ENCODE data around the gene BAIAP2L2.

The BAIAP2L2 gene

GRCh38 chr22:38104084-38104483 lies 6.4 kb downstream of the BAIAP2L2 start:
- H3K4me3 ChIP-seq (ENCODE audit: low read depth, low read length) = no peak overlapping the region
- TF ChIP-seq CTCF (IDR thresholded peaks at IDR 0.05; ENCODE audit: low read depth, low read length) = no peak

GRCh38 chr22:38103641-38104040 lies 6.8 kb downstream of the BAIAP2L2 start:
- H3K4me3 ChIP-seq (ENCODE audit: low read depth, low read length) = no peak overlapping the region
- TF ChIP-seq CTCF (IDR thresholded peaks at IDR 0.05; ENCODE audit: low read depth, low read length) = no peak

- no peak for TF ChIP-seq CTCF (IDR thresholded peaks at IDR 0.05; ENCODE audit: low read depth, low read length)
Observed at GRCh38 chr22:38098410-38099249, 11.9 kb downstream of the BAIAP2L2 start.

GRCh38 chr22:38097557-38098409 lies 12.7 kb downstream of the BAIAP2L2 start:
- peak; percentile 47 for TF ChIP-seq CTCF (IDR thresholded peaks at IDR 0.05; ENCODE audit: low read depth, low read length)

More at GRCh38 chr22:38098410-38099249, 11.9 kb downstream of the BAIAP2L2 start:
- no peak overlapping the region for H3K4me3 ChIP-seq (ENCODE audit: low read depth, low read length)

GRCh38 chr22:38097058-38097457 lies 13.4 kb downstream of the BAIAP2L2 start:
- no peak overlapping the region for H3K4me3 ChIP-seq (ENCODE audit: low read depth, low read length)
- TF ChIP-seq CTCF (IDR thresholded peaks at IDR 0.05; ENCODE audit: low read depth, low read length) = no peak

More at GRCh38 chr22:38097557-38098409, 12.7 kb downstream of the BAIAP2L2 start:
- H3K4me3 ChIP-seq (ENCODE audit: low read depth, low read length) = no peak overlapping the region

- TF ChIP-seq CTCF (IDR thresholded peaks at IDR 0.05; ENCODE audit: low read depth, low read length) = no peak
- no peak overlapping the region for H3K4me3 ChIP-seq (ENCODE audit: low read depth, low read length)
Observed at GRCh38 chr22:38089474-38089851, 21.0 kb downstream of the BAIAP2L2 start.

All from WI38 (cell line).